ENCODE results near the gene DENND4C.

GRCh38 chr9:19290103-19290502, 59.6 kb downstream of the DENND4C start:
- TF ChIP-seq TAF1 (IDR thresholded peaks at IDR 0.05; ENCODE audit: borderline replicate concordance, insufficient read depth, low read length) (no peak), REST (IDR thresholded peaks at IDR 0.05; ENCODE audit: insufficient read depth in 1 of 2, low read depth in 2 of 2, low read length in 2 of 2) (no peak)

Measured in PFSK-1 (cell line).